ENCODE measurements around the gene C4orf51. TPM values are rescaled to one million over a fixed set of nuclear protein-coding genes. Genes with fewer than 3 reads are reported as not detected.

C4orf51 gene
- total and polyA plus RNA-seq, 2 donors (not counting 1 experiment from before 2014, with no cell fraction given), result not detected

DNA sequence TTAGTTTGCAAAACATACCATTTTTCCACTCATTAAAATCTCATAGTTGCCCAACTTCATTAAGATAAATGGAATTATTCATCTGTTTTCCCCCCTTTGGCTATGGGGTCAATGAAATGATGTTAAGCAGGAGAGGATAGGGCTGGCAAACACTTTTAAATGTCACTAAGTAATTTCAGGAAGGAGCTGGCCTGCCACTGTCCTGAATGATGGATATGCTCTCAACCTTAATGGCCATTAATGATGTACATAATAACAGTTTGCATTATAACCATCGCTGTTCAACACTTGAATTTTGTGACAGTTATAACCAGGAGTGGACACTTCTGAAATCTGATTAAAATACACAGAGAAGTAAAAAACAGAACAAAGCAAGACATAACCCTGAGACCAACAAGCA is 77.2 kb downstream of the C4orf51 start:
- Histone ChIP-seq H2AFZ (ENCODE audit: low read length) (no peak overlapping the region), H3K27ac (ENCODE audit: insufficient read depth, low read length) (no peak overlapping the region), H3K4me1 (ENCODE audit: control insufficient read depth, extremely low read depth, insufficient read depth, low read length) (no peaks in the 10 kb centered on the region), H3K79me2 (ENCODE audit: control insufficient read depth, insufficient read depth, low read length) (no peaks in the 10 kb centered on the region), H3K4me3 (replicated peaks in 1 of 4; ENCODE audit: control extremely low read depth in 1 of 4, insufficient read depth in 1 of 4, low read depth in 3 of 4, low read length in 4 of 4) (no peak overlapping the region), H3K9ac (ENCODE audit: insufficient read depth, low read length) (no peak overlapping the region), H3K4me2 (ENCODE audit: extremely low read depth, insufficient read depth, low read length) (no peak overlapping the region), H4K20me1 (ENCODE audit: control insufficient read depth, extremely low read depth, insufficient read depth, low read length) (no peaks in the 10 kb centered on the region), H3K36me3 (ENCODE audit: control insufficient read depth, insufficient read depth, low read length) (no peaks in the 10 kb centered on the region), H3K27me3 (ENCODE audit: control insufficient read depth, insufficient read depth, low read length) (no peaks in the 10 kb centered on the region), H3K9me3 (ENCODE audit: control insufficient read depth, insufficient read depth, low read depth, low read length) (no peaks in the 10 kb centered on the region)
- no peak for TF ChIP-seq CTCF (conservative IDR thresholded peaks at IDR 0.05 in 1 of 2, IDR thresholded peaks at IDR 0.05 in 1 of 2; ENCODE audit: low read depth in 1 of 2, low read length in 2 of 2)
- no peak for TF ChIP-seq EZH2 (IDR thresholded peaks at IDR 0.05; ENCODE audit: low read length, missing control alignments)
- no peak for DNase-seq (ENCODE audit: low read depth in 2 of 2)

GRCh38 chr4:145760176-145760575 is 80.2 kb downstream of the C4orf51 start:
- no peak overlapping the region for H2AFZ ChIP-seq (ENCODE audit: low read length)
- H3K27ac ChIP-seq (ENCODE audit: insufficient read depth, low read length), result no peak overlapping the region
- no peak for DNase-seq (ENCODE audit: low read depth in 2 of 2)
- H4K20me1 ChIP-seq (ENCODE audit: control insufficient read depth, extremely low read depth, insufficient read depth, low read length), result no peaks in the 10 kb centered on the region
- no peaks in the 10 kb centered on the region for H3K27me3 ChIP-seq (ENCODE audit: control insufficient read depth, insufficient read depth, low read length)
- H3K9me3 ChIP-seq (ENCODE audit: control insufficient read depth, insufficient read depth, low read depth, low read length), result no peaks in the 10 kb centered on the region
- H3K79me2 ChIP-seq (ENCODE audit: control insufficient read depth, insufficient read depth, low read length), result no peaks in the 10 kb centered on the region
- TF ChIP-seq EZH2 (IDR thresholded peaks at IDR 0.05; ENCODE audit: low read length, missing control alignments) (no peak), CTCF (conservative IDR thresholded peaks at IDR 0.05 in 1 of 2, IDR thresholded peaks at IDR 0.05 in 1 of 2; ENCODE audit: low read depth in 1 of 2, low read length in 2 of 2) (no peak)
- no peak overlapping the region for H3K4me2 ChIP-seq (ENCODE audit: extremely low read depth, insufficient read depth, low read length)
- H3K4me3 ChIP-seq (replicated peaks in 1 of 4; ENCODE audit: control extremely low read depth in 1 of 4, insufficient read depth in 1 of 4, low read depth in 3 of 4, low read length in 4 of 4), result no peak overlapping the region
- H3K36me3 ChIP-seq (ENCODE audit: control insufficient read depth, insufficient read depth, low read length), result peaks cover 2% of the 10 kb centered on the region
- no peak overlapping the region for H3K9ac ChIP-seq (ENCODE audit: insufficient read depth, low read length)
- H3K4me1 ChIP-seq (ENCODE audit: control insufficient read depth, extremely low read depth, insufficient read depth, low read length), result no peaks in the 10 kb centered on the region

- Histone ChIP-seq H3K79me2 (ENCODE audit: control insufficient read depth, insufficient read depth, low read length) (no peaks in the 10 kb centered on the region), H3K9me3 (ENCODE audit: control insufficient read depth, insufficient read depth, low read depth, low read length) (no peaks in the 10 kb centered on the region), H3K36me3 (ENCODE audit: control insufficient read depth, insufficient read depth, low read length) (peaks cover 2% of the 10 kb centered on the region), H2AFZ (ENCODE audit: low read length) (no peak overlapping the region), H3K27ac (ENCODE audit: insufficient read depth, low read length) (no peak overlapping the region), H3K4me2 (ENCODE audit: extremely low read depth, insufficient read depth, low read length) (no peak overlapping the region), H3K4me1 (ENCODE audit: control insufficient read depth, extremely low read depth, insufficient read depth, low read length) (no peaks in the 10 kb centered on the region), H3K9ac (ENCODE audit: insufficient read depth, low read length) (no peak overlapping the region), H3K4me3 (replicated peaks in 1 of 4; ENCODE audit: control extremely low read depth in 1 of 4, insufficient read depth in 1 of 4, low read depth in 3 of 4, low read length in 4 of 4) (no peak overlapping the region), H4K20me1 (ENCODE audit: control insufficient read depth, extremely low read depth, insufficient read depth, low read length) (no peaks in the 10 kb centered on the region), H3K27me3 (ENCODE audit: control insufficient read depth, insufficient read depth, low read length) (no peaks in the 10 kb centered on the region)
- TF ChIP-seq EZH2 (IDR thresholded peaks at IDR 0.05; ENCODE audit: low read length, missing control alignments) (no peak), CTCF (conservative IDR thresholded peaks at IDR 0.05 in 1 of 2, IDR thresholded peaks at IDR 0.05 in 1 of 2; ENCODE audit: low read depth in 1 of 2, low read length in 2 of 2) (no peak)
- no peak for DNase-seq (ENCODE audit: low read depth in 2 of 2)
Observed at GRCh38 chr4:145760961-145761929, 81.3 kb downstream of the C4orf51 start.

Data from fibroblast of lung (primary cell).